Colonic mucosa (tissue), 4 donors: ENCODE data around the gene E2F7. TPM values are rescaled to one million over a fixed set of nuclear protein-coding genes. Genes with fewer than 3 reads are reported as not detected.

Experiments used
- DNase-seq: peaks from one replicate; pipeline ENCODE4 v3.0.0-alpha.2; 2020
- H3K27ac ChIP-seq: fragments of 200-600 bp; one replicate; pipeline ENCODE4 v1.8.0; 2021
- H3K27me3 ChIP-seq: fragments of 200-600 bp; one replicate; pipeline ENCODE4 v1.8.0; 2021
- H3K36me3 ChIP-seq: fragments of 200-600 bp; one replicate; pipeline ENCODE4 v1.8.0; 2021
- H3K4me1 ChIP-seq: fragments of 200-600 bp; one replicate; pipeline ENCODE4 v1.8.0; 2021; ENCODE audit warnings: mild to moderate bottlenecking
- H3K4me3 ChIP-seq: fragments of 200-600 bp; one replicate; pipeline ENCODE4 v1.8.0; 2021
- H3K9ac ChIP-seq, 2 donors: one replicate each; pipeline ENCODE4 v1.7.0; 2013; ENCODE audit warnings: control low read depth in 2 of 2, low read depth in 2 of 2, low read length in 2 of 2
- H3K9me3 ChIP-seq: fragments of 200-600 bp; one replicate; pipeline ENCODE4 v1.8.0; 2021
- CTCF ChIP-seq: fragments of 200-600 bp; IDR thresholded peaks from one replicate; pipeline ENCODE4 v1.8.0; 2022; ENCODE audit warnings: antibody characterized with exemption, mild to moderate bottlenecking
- intact Hi-C: fragments of 100-400 bp; cut with DNase I; formaldehyde crosslinking; loops from one replicate; pipeline ENCODE4 v1.14.1; 2022
- total RNA-seq, 2 donors: library from RNA; stranded (reverse); fragmentation: NEBNext Ultra II Directional in 1 of 2; extraction: Animal tissue kit (Norgen Biotek cat#: 25700) in 1 of 2; gene quantifications; one replicate each; pipeline ENCODE4 v1.2.1, GENCODE V29; 2021
- donor health status: healthy.
- donor health status: DM: no; HTN: no; CAD: no.
- donor health status: DM: no; HTN: no; CAD: no.

E2F7 gene
- total RNA-seq, 2 donors from 2014 or later = 2.4 to 9.1 TPM

- H3K4me3 ChIP-seq = no peak overlapping the region
- H3K27me3 ChIP-seq = no peaks in the 10 kb centered on the region
- no peak for DNase-seq
- no peaks in the 10 kb centered on the region for H3K4me1 ChIP-seq
- no peak overlapping the region for H3K9ac ChIP-seq
- H3K9me3 ChIP-seq = no peaks in the 10 kb centered on the region
- intact Hi-C loops = no loop called here
- no peak overlapping the region for H3K27ac ChIP-seq
- no peaks in the 10 kb centered on the region for H3K36me3 ChIP-seq
- TF ChIP-seq CTCF = no peak
Measured at GRCh38 chr12:77072833-77073495, 7.6 kb upstream of the E2F7 start.

DNA sequence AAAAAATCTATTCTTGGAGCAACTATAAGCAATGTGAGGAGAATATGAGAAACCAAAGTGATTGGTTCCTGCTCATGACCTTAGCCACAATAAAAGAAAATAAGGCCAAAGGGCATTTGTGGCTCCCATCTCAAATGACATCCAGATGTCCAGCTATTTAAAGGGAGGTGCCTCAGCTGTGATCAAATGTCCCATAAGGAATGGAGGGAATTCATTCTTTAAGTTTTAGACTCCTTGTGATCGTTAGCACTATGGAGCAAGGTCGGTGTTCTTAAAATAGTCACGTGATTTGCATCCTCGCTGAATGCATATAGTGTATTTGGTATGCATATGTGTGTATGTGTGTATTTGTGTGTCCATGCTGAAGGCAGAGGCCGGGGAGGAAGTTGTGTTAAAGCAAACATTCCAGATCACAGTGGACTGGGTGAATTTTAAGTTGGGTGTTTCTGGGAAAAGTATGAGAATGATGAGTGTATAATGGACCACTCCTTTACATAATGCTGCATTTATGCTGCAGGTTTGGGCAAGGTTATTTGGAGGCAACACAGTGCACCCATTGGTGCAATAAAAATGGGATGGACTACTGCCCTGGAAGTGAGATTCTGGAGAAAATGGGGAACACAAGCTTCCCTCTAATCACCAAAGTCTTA is 5.6 kb upstream of the E2F7 start:
- no peak for TF ChIP-seq CTCF
- Histone ChIP-seq H3K27me3 (no peaks in the 10 kb centered on the region), H3K9ac (no peak overlapping the region), H3K9me3 (no peaks in the 10 kb centered on the region), H3K27ac (no peak overlapping the region), H3K4me1 (no peaks in the 10 kb centered on the region), H3K4me3 (no peak overlapping the region), H3K36me3 (no peaks in the 10 kb centered on the region)
- intact Hi-C loops = no loop called here
- no peak for DNase-seq

- no peak overlapping the region for H3K9ac ChIP-seq
- H3K4me1 ChIP-seq = no peaks in the 10 kb centered on the region
- DNase-seq = no peak
- no peak for TF ChIP-seq CTCF
- H3K9me3 ChIP-seq = no peaks in the 10 kb centered on the region
- H3K4me3 ChIP-seq = no peak overlapping the region
- H3K36me3 ChIP-seq = no peaks in the 10 kb centered on the region
- no peak overlapping the region for H3K27ac ChIP-seq
- no peaks in the 10 kb centered on the region for H3K27me3 ChIP-seq
- intact Hi-C loops = no loop called here
Measured at GRCh38 chr12:77070382-77070781, 5.0 kb upstream of the E2F7 start.

DNA sequence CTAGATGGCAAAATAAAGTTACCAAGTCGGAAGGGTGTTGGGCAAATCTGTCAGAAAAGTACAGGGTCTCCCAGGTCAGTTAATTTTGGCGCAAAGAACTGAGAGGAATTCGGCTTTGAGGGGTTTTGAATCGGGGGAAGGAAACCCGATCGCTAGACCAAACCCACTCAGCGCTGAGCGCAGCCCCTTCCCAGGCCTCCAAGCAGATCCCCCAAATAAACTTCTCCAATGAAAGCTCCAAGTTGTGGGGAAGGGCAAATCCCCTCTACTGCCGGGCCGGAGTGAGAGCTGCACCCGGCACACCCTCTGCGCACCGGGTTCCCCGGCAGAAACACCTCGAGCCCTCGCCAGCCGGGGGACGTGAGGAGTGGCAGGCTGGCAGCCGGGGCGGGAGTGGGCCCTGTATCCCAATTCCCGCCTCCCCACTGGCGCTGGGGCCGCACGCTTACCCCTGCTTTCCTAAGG is 441 bp downstream of the E2F7 start:
- no peak overlapping the region for H3K27ac ChIP-seq
- TF ChIP-seq CTCF = no peak
- H3K4me3 ChIP-seq = peak overlapping the region; percentile 94
- intact Hi-C loops = loop anchor here (10.0 kb wide), 1 partner anchor 260 kb away; no protein-coding TSS in a partner anchor
- no peaks in the 10 kb centered on the region for H3K9me3 ChIP-seq
- H3K4me1 ChIP-seq = no peaks in the 10 kb centered on the region
- H3K27me3 ChIP-seq = no peaks in the 10 kb centered on the region
- no peaks in the 10 kb centered on the region for H3K36me3 ChIP-seq
- DNase-seq = no peak
- peak overlapping the region in 1 of 2 donors; percentile 71 for H3K9ac ChIP-seq

DNA sequence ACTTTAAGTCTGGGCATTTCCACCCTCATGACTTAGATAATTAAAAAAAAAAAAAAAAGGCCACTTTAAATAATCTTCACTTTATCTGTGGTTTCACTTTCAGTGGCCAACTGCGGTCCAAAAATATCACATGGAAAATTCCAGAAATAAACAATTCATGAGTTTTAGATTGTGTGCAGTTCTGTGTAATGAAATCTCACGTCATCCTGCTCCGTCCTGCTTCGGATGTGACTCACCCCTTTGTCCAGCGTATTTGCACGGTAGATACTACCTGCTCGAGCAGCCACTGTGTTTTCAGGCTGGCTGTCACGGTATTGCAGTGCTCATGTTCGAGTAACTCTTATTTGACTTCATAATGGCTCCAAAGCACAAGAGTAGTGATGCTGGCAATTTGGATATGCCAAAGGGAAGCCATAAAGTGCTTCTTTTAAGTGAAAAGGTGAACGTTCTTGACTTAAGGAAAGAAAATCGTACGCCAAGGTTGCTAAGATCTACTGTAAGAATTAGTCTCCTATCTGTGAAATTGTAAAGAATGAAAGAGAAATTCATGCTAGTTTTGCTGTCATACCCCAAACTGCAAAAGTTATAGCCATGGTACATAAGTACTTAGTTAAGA is 2.4 kb downstream of the E2F7 start:
- Histone ChIP-seq H3K27me3 (no peaks in the 10 kb centered on the region), H3K27ac (no peak overlapping the region), H3K9me3 (no peaks in the 10 kb centered on the region), H3K9ac (no peak overlapping the region), H3K4me1 (no peaks in the 10 kb centered on the region), H3K4me3 (no peak overlapping the region), H3K36me3 (no peaks in the 10 kb centered on the region)
- intact Hi-C loops = loop anchor here (10.0 kb wide), 1 partner anchor 262 kb away; no protein-coding TSS in a partner anchor
- no peak for TF ChIP-seq CTCF
- DNase-seq = no peak
